HG03354 (cell line): ENCODE results near the gene WDR45B.

Experiments used
- ATAC-seq: cut with Tn5 transposase; IDR thresholded peaks from one replicate; pipeline ENCODE4 v1.9.1; 2021; ENCODE audit warnings: mild to moderate bottlenecking; ENCODE audit not compliant: unreplicated experiment, poor library complexity, severe bottlenecking

WDR45B gene

DNA sequence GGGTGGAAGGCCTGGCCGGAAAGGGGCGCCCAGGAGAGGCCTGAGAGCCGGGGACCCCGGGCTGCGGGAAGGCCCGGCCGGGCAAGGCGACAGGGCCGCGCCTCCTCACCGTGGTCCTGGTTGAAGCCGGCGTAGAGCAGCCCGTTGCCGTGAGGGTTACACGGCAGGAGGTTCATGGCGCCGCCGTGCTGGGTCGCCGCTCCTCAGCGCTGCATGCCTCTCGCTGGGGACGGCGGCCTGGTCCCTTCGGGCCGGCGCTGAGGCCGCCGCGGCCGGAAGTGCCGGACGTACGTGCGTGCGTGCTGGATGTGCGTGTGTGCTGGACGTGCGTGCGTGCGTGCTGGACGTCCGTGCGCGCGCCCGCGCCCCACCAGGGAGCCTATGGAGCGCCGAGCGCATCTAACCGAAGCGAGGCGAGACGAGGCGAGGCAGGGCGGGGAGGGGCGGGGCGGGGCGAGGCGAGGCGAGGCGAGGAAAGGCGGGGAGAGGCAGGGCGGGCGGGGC lies at the start of gene WDR45B:
Gene WDR45B, minus strand, starts transcription at position 280 of the 504 bp plus-strand sequence. Its CDS starts 104 bp downstream, at position 176.
- peak; percentile 83 for ATAC-seq

DNA sequence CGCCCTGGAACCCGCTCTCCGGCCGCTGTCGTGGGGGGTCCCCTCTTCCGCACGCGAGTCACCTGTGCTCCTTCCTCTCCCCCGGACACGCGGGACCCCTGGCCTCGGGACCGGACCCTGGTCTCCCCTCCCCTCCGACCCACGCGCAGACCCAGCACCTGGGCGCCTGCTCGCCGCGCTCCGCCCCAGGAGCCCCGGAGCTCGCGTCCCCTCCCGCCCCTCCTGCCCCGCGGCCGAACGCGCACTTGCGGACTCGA lies 49.5 kb upstream of the WDR45B start:
- no peak for ATAC-seq

DNA sequence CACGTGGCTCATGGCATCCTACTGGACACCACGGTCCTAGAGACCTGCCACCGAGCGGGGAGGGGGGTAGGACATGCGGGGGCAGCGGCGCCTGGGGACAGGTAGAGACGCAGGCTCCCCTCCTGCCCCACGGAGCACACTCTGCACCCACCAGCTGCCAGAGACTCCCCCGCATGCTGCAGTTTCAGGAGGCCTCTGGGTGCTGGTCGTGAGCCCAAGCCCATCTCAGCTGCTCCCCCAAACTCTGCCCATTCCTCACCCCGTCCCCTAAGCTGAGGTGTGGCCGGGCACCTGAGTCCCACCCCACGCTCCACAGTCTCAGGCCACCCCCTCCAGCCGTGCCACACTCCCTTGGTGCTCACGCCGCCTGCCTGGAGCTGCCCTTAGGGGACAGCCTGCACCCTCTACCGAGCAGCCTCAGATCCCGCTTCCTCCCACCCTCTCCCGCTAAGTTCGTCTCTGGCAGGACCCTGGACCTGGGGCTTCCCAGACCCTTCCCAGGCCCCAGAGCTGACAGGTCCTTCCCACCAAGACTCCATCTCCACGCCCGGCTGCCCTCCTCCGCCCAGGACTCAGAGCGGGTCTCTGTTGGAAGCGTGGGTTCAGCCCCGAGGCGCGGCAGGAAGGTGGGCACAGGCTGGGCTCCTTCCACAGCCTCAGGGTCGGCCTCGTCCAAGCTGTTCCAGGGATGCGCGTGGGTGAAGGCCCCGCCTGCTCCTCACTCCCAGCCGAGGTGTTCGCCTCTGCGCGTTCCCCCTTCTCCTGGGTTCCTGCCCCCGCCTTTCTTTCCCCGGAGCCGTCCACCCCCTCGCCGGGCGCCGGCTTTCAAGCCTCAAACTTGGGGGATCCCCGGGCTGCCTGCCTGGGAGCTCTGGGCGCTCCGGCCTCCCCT lies 48.9 kb upstream of the WDR45B start:
- ATAC-seq, result no peak

DNA sequence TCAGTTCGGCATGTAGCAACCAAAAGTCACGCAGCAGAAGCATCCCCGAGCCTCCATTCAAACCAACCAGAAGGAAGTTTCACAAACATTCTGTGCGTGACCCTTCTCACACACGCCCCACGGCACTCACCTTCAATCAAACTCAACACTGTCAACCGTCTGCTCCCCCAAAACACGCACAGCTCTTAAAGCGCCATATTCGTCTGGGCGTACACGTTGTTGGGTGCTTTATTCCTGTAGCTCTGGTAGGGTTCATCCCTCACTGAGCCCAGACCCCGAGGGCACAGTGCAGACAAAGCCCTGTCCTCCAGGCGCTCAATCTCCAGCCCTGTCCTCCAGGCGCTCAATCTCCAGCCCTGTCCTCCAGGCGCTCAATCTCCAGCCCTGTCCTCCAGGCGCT lies 48.0 kb upstream of the WDR45B start:
- ATAC-seq, result no peak

DNA sequence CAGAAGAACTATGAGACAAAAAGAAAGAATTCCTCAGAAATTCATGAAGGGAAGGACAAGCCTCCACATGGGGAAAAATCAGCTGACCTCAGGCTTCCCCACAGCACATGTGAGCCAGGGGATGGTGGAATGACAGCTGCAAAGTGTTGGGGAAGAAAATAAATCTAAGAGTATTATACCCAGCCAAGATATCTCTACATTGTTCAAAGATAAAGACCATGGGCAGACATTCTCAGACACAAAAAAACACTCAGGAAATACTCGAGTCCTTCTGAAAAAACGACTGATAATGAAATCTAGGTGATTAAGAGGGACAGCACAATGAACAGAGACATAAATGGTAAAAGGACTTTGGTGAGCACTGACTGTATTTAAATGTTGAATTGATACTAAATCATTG lies 46.4 kb upstream of the WDR45B start:
- no peak for ATAC-seq

DNA sequence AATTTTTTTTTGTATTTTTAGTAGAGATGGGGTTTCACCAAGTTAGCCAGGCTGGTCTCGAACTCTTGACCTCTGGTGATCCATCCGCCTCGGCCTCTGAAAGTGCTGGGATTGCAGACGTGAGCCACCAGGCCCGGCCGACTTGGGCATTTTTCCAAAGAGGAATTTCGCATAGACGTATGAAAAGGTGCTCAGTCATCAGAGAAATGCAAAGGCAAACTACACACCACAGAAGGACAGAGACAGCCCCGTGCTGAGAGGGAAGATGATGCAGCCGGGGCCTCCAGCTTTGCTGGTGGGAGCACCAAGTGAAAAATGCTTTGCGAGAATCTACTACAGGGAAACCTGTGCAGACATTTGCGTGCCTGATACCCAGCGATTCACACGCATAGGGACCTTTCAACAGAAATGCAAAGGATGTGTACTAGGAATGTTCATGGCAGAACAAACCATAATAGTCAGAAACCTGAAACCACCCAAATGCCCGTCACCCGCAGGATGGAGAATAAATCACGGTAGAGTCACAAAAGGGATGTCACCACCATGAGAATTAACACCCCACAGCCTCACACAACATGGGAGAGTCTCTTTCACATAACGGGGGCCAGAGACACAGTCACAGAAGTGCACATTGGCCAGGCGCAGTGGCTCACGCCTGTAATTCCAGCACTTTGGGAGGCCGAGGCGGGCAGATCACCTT lies 45.1 kb upstream of the WDR45B start:
- ATAC-seq, result no peak

DNA sequence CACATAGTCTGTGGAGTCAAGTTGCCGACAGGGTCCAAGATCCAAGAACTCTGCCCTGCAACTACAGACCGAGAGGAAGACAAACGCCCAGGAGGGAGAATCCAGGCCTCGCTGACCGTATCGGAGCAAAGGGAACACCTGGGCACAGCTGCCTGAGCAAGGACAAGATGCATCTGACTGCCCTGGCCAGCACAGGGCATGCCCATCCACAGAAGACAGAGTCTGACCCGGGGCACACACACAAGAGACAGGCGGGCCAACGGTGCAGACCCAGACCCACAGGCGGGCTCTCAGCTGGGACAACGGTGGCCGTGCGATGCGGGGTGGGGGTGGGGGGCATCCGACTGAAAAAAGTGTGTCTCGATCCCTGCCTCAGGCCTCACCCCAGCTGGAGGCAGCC lies 44.0 kb upstream of the WDR45B start:
- no peak for ATAC-seq

DNA sequence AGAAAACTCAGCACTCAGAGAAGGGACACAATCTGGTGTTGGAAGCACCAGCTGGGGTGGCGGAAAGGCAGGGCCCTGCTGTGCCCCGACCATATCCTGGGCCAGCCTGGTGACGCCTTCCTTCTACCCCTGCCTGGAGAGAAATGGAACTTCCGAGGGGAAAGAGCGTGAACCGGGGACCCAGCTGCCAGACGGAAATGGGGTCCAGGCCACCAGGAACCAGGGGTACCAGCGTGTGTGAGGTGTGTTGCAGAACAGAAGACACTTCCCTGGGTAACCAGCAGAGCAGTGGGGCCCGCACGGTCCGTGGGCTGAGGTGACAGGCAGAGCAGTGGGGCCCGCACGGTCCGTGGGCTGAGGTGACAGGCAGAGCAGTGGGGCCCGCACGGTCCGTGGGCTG lies 43.5 kb upstream of the WDR45B start:
- no peak for ATAC-seq

DNA sequence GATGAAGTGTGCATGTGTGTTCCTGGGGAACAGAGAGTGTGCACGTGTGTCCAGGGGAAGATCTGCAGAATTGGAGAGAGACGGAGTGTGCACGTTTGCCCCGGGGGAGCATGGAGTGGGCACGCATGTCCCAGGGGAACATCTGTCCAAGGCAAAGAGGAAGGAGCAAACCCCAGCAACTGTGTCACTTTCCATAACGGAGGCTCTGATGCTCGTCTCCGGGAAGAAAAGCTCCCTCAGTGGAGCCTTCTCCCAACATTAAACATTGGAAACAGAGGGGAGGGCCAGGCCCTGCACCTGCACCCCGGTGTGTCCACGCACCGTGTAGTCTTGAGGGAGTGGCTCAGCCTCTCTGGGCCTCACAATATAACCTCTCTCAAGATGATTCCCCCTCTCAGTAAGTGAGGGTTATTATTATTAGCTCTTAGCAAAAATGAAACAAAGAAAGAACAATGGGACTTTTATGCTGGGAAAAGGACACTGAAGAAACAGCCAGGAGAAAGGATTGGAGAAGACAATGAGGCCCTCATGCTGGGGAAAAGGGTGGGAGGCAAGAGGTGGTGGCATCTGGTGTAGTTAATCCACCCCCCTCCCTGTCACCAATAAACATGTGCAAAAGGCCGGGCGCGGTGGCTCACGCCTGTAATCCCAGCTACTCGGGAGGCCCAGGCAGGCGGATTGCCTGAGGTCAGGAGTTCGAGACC lies 42.7 kb upstream of the WDR45B start:
- ATAC-seq, result no peak

DNA sequence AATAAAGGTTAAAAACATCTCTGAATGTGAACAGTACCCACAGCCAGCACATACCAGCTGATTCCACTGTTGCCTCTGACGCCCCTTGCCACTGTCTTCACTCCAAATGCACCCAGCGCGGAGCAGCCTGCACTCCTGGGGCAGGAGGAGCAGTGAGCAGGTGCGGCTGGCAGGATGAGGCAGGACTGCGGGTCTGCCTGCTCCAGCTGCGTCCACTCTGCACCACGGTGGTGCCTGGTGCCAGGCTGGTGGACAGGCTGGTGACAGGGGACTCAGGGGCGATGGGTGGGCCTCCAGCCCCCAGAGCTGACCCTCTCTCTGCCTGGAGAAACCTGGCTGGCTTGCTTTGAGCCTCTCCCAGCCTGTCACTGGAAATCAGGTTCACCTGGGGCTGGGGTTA lies 40.8 kb upstream of the WDR45B start:
- no peak for ATAC-seq

DNA sequence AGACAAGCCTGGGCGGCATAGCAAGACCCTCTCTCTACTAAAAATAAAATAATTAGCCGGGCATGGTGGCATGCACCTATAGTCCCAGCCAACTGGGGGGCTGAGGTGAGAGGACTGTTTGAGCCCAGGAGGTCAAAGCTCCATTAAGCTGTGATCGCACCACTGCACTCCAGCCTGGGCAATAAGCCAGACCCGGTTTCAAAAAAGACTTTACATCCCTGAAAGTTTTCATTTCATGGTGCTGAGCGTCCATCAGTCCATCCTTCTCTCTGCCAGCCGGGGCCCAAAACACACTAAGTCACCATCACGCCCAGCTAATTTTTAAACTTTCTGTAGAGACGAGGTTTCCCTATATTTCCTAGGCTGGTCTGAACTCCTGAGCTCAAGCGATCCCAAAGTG lies 39.6 kb upstream of the WDR45B start:
- no peak for ATAC-seq

DNA sequence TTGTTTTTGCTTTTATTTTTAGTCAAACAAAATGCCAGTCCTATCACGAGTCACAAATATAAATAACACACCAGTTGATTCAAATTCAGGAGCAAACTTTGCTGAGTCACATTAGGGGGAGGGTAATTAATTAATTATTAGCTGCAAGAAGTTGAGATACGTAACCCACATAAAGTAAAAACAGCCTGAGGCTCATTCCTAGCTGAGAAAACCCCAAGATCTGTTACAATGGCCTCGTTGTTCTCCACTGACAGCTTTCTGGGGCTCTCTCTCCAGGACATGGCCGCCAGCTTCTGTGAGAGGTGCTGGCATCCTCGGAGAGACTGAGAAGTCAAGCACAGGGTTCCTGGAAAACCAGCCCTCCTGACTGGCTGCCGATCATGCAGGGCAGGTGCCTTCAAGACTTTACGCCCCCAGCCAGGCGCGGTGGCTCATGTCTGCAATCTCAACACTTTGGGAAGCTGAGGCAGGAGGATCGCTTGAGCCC lies 39.2 kb upstream of the WDR45B start:
- ATAC-seq, result no peak

DNA sequence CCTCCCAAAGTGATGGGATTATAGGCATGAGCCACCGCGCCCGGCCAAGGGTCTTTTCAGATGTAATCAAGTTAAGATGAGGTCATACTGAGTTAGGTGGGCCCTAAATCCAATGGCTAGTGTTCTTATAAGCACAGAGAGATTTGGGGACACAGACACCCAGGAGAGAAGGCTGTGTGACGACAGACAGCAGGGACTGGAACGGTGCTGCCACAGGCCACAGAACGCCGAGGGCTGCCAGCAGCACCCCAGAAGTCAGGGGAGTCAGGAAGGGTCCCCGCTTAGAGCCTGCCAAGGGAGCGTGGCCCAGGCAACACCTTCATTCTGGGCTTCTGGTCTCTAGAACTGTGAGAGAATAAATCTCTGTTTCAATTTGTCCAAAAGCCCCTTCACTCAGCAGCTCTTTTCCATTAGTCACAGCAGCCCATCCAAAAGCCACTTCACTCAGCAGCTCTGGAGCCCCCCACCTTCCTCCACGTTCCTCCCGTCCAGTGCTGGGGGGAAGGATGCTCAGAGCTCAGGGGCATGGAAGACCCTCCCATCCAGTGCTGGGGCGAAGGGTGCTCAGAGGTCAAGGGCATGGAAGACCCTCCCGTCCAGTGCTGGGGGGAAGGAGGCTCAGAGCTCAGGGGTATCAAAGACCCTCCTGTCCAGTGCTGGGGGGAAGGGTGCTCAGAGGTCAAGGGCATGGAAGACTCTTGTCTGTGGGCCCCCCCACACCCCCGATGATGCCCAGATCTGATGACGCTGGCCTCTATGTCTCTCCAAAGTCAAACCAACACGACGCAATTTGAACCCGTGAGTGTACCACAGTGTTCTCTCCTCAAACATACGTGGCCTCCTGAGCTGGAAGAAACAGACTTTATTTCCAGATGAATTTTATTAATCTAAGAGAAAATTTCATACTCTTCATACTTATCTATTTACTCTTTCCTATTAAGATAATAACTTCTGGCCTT lies 38.4 kb upstream of the WDR45B start:
- no peak for ATAC-seq

DNA sequence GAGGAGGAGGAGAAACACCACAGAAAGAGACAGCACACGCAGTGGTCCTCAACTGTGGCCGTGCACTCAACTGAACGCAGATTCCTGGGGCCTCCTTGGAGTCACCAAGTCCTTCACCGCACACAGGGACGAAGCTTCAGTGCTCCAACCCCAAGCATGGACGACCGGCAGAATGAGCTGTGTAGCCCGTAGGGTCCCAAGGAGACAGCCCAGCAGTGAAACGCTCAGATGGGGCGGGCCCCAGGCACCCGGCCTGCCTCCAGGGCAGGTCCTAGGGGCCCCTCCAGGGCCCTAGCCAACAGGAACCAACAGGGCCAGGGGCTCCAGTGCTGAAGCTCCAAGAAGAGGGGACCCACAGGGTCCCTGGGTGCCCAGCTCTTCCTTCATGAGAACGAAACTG lies 37.0 kb upstream of the WDR45B start:
- ATAC-seq, result no peak

DNA sequence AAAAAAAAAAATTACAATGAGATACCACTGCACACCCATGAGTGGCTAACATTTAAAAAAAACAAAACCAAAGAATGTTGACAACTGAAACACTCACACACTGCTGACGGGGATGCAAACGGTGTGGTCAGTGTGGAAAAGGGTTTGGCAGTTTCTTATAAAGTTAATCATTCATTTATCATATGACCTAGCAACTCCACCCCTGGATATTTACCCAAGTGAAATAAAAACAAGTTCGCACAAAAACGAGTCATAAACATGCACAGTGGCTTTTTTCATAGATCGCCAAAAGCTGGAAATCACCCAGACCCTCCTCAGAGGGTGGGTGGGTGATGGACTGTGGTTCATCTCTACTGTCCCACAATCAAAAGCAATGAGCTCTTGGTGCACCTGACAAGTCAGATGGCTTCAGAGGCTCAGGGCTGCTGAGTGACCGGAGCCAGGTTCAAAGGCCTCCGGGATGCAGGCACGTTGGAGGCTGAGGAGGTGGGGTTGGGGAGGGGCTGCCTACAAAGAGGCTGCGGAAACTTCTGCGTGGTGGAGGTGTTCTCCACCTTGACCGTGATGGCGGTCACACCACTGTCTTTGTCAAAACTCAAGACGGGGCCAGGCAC lies 36.1 kb upstream of the WDR45B start:
- ATAC-seq, result peak; percentile 61

DNA sequence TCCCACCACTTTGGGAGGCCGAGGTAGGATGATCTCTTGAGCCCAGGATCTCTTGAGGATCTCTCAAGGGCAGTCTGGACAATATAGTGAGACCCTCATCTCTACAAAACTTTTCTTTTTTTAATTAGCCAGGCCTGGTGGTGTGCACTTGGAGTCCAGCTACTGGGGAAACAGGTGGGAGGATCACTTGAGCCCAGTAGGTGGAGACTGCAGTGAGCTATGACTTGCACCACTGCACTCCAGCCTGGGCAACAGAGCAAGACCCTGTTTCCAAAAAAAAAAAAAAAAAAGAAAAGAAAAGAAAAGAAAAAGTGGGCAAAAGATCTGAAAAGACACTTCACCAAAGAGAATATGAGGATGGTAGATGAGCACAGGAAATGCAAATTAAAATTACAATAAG lies 35.3 kb upstream of the WDR45B start:
- no peak for ATAC-seq

DNA sequence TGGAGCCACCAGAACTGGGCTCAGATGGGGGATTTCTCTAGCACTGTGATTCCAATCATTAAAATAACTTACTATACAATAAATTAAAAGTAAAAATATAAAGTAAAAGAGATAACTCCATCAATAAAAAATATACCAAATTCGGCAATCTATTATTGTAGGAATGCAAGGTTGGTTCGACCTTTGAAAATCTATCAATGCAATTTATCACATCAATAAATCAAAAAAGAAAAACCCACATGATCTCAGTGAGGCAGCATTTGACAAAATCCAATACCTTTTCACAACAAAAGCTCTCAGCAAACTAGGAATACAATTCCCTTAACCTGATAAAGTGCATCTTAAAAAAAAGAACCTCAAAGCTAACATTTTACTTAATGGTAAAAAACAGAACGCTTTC lies 33.3 kb upstream of the WDR45B start:
- ATAC-seq, result no peak

DNA sequence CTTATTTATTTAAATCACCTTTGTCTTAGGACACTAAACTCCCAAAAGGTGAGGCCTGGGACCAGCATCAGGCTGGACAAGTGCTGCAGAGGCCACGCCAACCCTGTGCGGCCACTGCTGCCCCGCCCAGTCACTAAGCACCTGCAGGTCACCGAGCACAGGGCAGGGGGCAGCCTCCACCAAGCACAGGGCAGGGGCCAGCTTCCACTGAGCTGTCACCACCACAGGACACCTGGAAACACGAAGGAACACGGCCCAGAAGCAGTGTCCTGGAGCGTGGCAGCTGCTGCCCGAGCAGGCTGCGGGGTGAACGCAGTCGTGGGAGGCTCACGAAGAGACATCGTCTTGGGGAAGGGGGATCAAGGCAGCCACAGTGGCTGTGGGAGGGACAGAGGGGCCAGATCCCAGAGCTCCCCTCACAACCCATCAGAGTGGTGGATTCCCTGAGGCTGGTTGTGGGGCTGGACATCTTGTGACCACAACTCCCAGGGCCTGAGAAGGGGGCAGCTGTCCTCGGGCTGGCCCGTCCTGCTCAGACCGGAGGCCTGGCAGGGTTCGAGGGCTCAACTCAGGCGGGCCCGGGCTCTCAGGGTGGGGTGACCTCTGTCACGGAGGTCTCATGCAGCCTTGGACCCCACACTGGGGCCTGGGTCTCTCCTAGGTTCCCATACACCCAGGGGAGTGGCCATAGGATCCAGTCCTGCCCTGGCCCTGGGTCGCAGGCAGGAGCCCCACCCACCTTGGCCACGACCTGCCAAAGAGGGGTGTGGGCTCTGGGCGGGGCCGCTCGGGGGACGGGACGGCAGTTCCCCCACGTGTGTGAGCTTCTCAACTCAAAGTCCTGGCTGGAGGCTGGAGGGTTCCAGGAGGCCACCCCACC lies 31.6 kb upstream of the WDR45B start:
- ATAC-seq, result no peak
